Panc1 (cell line): ENCODE results near the gene METAP1. TPM values are rescaled to one million over a fixed set of nuclear protein-coding genes. Genes with fewer than 3 reads are reported as not detected.

Experiments
- ATAC-seq: fragments of 200-7000 bp; cut with Tn5 transposase; 2 replicates; pipeline ENCODE4 v1.9.1; 2020; ENCODE audit warnings: mild to moderate bottlenecking, moderate library complexity
- BruUV-seq: library from RNA; stranded (reverse); fragments of 400-500 nt; replicated peaks from 2 replicates; lab custom pipeline; 2021; lab: Mats Ljungman, UMichigan
- CTCF ChIA-PET: fragments of 300-600 bp; sonication (Branson Sonifier 250); formaldehyde crosslinking; loops from one replicate; lab custom pipeline; 2022; ENCODE audit warnings: antibody characterized with exemption; lab: Charles Lee
- POLR2A ChIA-PET: fragments of 300-600 bp; sonication (Branson Sonifier 250); formaldehyde crosslinking; loops from one replicate; lab custom pipeline; 2022; ENCODE audit warnings: antibody characterized with exemption; lab: Charles Lee
- DNase-seq: peaks from one replicate; pipeline ENCODE4 v3.0.0-alpha.2; 2010; ENCODE audit warnings: low read depth, low spot score
- H3K27ac ChIP-seq: 2 replicates; pipeline ENCODE4 v1.5.1; 2011; ENCODE audit warnings: mild to moderate bottlenecking, low read length, inconsistent platforms
- H3K27me3 ChIP-seq: fragments of 200-500 bp; sonication (Bioruptor generic); 2 replicates; pipeline ENCODE4 v1.6.0; 2014; ENCODE audit warnings: low read length, inconsistent platforms; ENCODE audit not compliant: control insufficient read depth, insufficient read depth
- H3K36me3 ChIP-seq: fragments of 200-500 bp; sonication (Bioruptor generic); 2 replicates; pipeline ENCODE4 v1.5.1; 2014; ENCODE audit warnings: inconsistent platforms, mild to moderate bottlenecking, low read length, moderate library complexity; ENCODE audit not compliant: control insufficient read depth, insufficient read depth
- H3K4me1 ChIP-seq: 2 replicates; pipeline ENCODE4 v1.5.1; 2011; ENCODE audit warnings: inconsistent platforms, mild to moderate bottlenecking, low read length, moderate library complexity; ENCODE audit not compliant: control insufficient read depth, insufficient read depth
- H3K4me3 ChIP-seq, 2 experiments: 2 replicates each; pipeline ENCODE4 v1.5.1; 2011 to 2012; ENCODE audit warnings: low read depth in 2 of 2, low read length in 2 of 2, mild to moderate bottlenecking in 2 of 2, inconsistent platforms in 1 of 2, moderate library complexity in 1 of 2
- H3K9me3 ChIP-seq: fragments of 200-500 bp; sonication (Bioruptor generic); 2 replicates; pipeline ENCODE4 v1.5.1; 2014; ENCODE audit warnings: low read depth, mild to moderate bottlenecking, inconsistent platforms, low read length, moderate library complexity; ENCODE audit not compliant: control insufficient read depth, insufficient read depth
- CTCF ChIP-seq: fragments of 450-650 bp; IDR thresholded peaks from 2 replicates; pipeline ENCODE4 v1.5.1; 2017; ENCODE audit warnings: mild to moderate bottlenecking
- POLR2AphosphoS5 ChIP-seq: IDR thresholded peaks from 2 replicates; pipeline ENCODE4 v1.6.1; 2012; ENCODE audit warnings: mild to moderate bottlenecking, low read depth, low read length, moderate library complexity
- REST ChIP-seq, 2 experiments: IDR thresholded peaks; 2 replicates each; pipeline ENCODE4 v1.6.1; 2011 to 2012; ENCODE audit warnings: low read depth in 2 of 2, control low read depth in 1 of 2, low read length in 1 of 2, mild to moderate bottlenecking in 1 of 2, moderate library complexity in 1 of 2; ENCODE audit not compliant: insufficient read depth in 1 of 2
- SIN3A ChIP-seq: IDR thresholded peaks from 2 replicates; pipeline ENCODE4 v1.6.1; 2012; ENCODE audit warnings: low read depth, mild to moderate bottlenecking, low read length, moderate library complexity, borderline replicate concordance; ENCODE audit not compliant: insufficient read depth
- TCF7L2 ChIP-seq: IDR thresholded peaks from 2 replicates; pipeline ENCODE4 v1.6.1; 2011; ENCODE audit warnings: mild to moderate bottlenecking, low read depth, low read length, inconsistent platforms
- in situ Hi-C: cut with HindIII; loops from 2 replicates; pipeline ENCODE4 v1.10.0; 2016; ENCODE audit warnings: low sequenced_read_pairs, low pct_unique_long_range_greater_than_20kb
- intact Hi-C: fragments of 100-400 bp; cut with micrococcal nuclease; formaldehyde crosslinking; loops from one replicate; pipeline ENCODE4 v1.10.0; 2022; ENCODE audit not compliant: unreplicated experiment
- total RNA-seq: library from RNA; stranded (reverse); gene quantifications from one replicate; pipeline ENCODE4 v1.2.1, GENCODE V29; 2021; ENCODE audit not compliant: unreplicated experiment

METAP1 gene
- total RNA-seq, 1 experiment from 2014 or later: 51.9 TPM

DNA sequence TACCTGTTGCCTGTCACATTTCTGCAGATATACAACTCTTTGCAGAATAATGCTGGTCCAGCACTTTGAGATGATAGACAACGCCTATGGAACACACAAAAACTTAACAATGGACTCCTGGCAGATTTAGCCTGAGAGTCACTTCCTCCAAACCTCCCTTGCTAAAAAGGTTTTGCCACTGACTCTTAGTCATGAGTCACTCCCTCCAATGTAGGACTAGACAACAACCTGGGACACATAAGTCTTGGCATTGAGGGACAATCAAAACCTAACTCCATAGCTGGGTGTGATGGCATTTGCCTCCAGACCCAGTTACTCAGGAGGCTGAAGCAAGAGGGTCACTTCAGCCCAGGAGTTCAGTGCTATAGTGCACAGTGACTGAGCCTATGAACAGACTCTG, 44.6 kb upstream of the METAP1 start:
- no peak for DNase-seq
- no peak for ATAC-seq
- no TSS peak for BruUV-seq
- Histone ChIP-seq H3K36me3 (no peaks in the 10 kb centered on the region), H3K27ac (no peak overlapping the region), H3K4me1 (no peaks in the 10 kb centered on the region), H3K27me3 (no peaks in the 10 kb centered on the region), H3K9me3 (no peaks in the 10 kb centered on the region), H3K4me3 (no peak overlapping the region)
- intact Hi-C loops: no loop called here
- CTCF ChIA-PET: interaction anchor here (0.6 kb wide), 1 partner anchor 11 kb away, joined by 3 read pairs; no protein-coding TSS in a partner anchor
- TF ChIP-seq TCF7L2 (no peak), REST (IDR thresholded peaks at IDR 0.05; ENCODE audit: insufficient read depth in 1 of 2, low read depth in 2 of 2, low read length in 1 of 2) (no peak), CTCF (no peak), SIN3A (no peak), POLR2AphosphoS5 (no peak)
- POLR2A ChIA-PET: no interaction called here
- in situ Hi-C loops: no loop called here

GRCh38 chr4:98951710-98952109, 43.8 kb upstream of the METAP1 start:
- ATAC-seq (no peak), DNase-seq (no peak)
- POLR2A ChIA-PET: no interaction called here
- Histone ChIP-seq H3K4me1 (no peaks in the 10 kb centered on the region), H3K27me3 (no peaks in the 10 kb centered on the region), H3K4me3 (no peak overlapping the region), H3K9me3 (no peaks in the 10 kb centered on the region), H3K36me3 (no peaks in the 10 kb centered on the region), H3K27ac (no peak overlapping the region)
- no TSS peak for BruUV-seq
- CTCF ChIA-PET: no interaction called here
- in situ Hi-C loops (no loop called here), intact Hi-C loops (no loop called here)
- no peak for TF ChIP-seq REST (IDR thresholded peaks at IDR 0.05; ENCODE audit: insufficient read depth in 1 of 2, low read depth in 2 of 2, low read length in 1 of 2)
- no peak for TF ChIP-seq POLR2AphosphoS5
- TF ChIP-seq SIN3A: no peak
- no peak for TF ChIP-seq TCF7L2
- TF ChIP-seq CTCF: no peak
